ENCODE results near the gene DNAAF8.

DNAAF8 gene

GRCh38 chr16:4696172-4696904, 38.0 kb upstream of the DNAAF8 start:
- no peak for TF ChIP-seq CTCF (IDR thresholded peaks at IDR 0.05; ENCODE audit: extremely low read depth, missing control alignments)
- no peak for DNase-seq (ENCODE audit: low spot score)

- TF ChIP-seq CTCF (IDR thresholded peaks at IDR 0.05; ENCODE audit: extremely low read depth, missing control alignments), result no peak
- no peak for DNase-seq (ENCODE audit: low spot score)
Observed at GRCh38 chr16:4696905-4697847, 37.2 kb upstream of the DNAAF8 start.

GRCh38 chr16:4697848-4698291, 36.5 kb upstream of the DNAAF8 start:
- no peak for TF ChIP-seq CTCF (IDR thresholded peaks at IDR 0.05; ENCODE audit: extremely low read depth, missing control alignments)
- DNase-seq (ENCODE audit: low spot score), result no peak

- no peak for DNase-seq (ENCODE audit: low spot score)
- no peak for TF ChIP-seq CTCF (IDR thresholded peaks at IDR 0.05; ENCODE audit: extremely low read depth, missing control alignments)
Observed at GRCh38 chr16:4698321-4699045, 35.9 kb upstream of the DNAAF8 start.

GRCh38 chr16:4699046-4699556, 35.2 kb upstream of the DNAAF8 start:
- no peak for DNase-seq (ENCODE audit: low spot score)
- no peak for TF ChIP-seq CTCF (IDR thresholded peaks at IDR 0.05; ENCODE audit: extremely low read depth, missing control alignments)

GRCh38 chr16:4700380-4700996, 33.8 kb upstream of the DNAAF8 start:
- no peak for TF ChIP-seq CTCF (IDR thresholded peaks at IDR 0.05; ENCODE audit: extremely low read depth, missing control alignments)
- DNase-seq (ENCODE audit: low spot score), result no peak

Data from GM20000 (cell line).